Colonic mucosa (tissue), 4 donors: ENCODE data around the gene SLC2A5. TPM values are rescaled to one million over a fixed set of nuclear protein-coding genes. Genes with fewer than 3 reads are reported as not detected.

ENCODE experiments used
- DNase-seq: peaks from one replicate; pipeline ENCODE4 v3.0.0-alpha.2; 2020
- H3K27ac ChIP-seq: fragments of 200-600 bp; one replicate; pipeline ENCODE4 v1.8.0; 2021
- H3K27me3 ChIP-seq: fragments of 200-600 bp; one replicate; pipeline ENCODE4 v1.8.0; 2021
- H3K36me3 ChIP-seq: fragments of 200-600 bp; one replicate; pipeline ENCODE4 v1.8.0; 2021
- H3K4me1 ChIP-seq: fragments of 200-600 bp; one replicate; pipeline ENCODE4 v1.8.0; 2021; ENCODE audit warnings: mild to moderate bottlenecking
- H3K4me3 ChIP-seq: fragments of 200-600 bp; one replicate; pipeline ENCODE4 v1.8.0; 2021
- H3K9ac ChIP-seq, 2 donors: one replicate each; pipeline ENCODE4 v1.7.0; 2013; ENCODE audit warnings: control low read depth in 2 of 2, low read depth in 2 of 2, low read length in 2 of 2
- H3K9me3 ChIP-seq: fragments of 200-600 bp; one replicate; pipeline ENCODE4 v1.8.0; 2021
- CTCF ChIP-seq: fragments of 200-600 bp; IDR thresholded peaks from one replicate; pipeline ENCODE4 v1.8.0; 2022; ENCODE audit warnings: antibody characterized with exemption, mild to moderate bottlenecking
- intact Hi-C: fragments of 100-400 bp; cut with DNase I; formaldehyde crosslinking; loops from one replicate; pipeline ENCODE4 v1.14.1; 2022
- total RNA-seq, 2 donors: library from RNA; stranded (reverse); fragmentation: NEBNext Ultra II Directional in 1 of 2; extraction: Animal tissue kit (Norgen Biotek cat#: 25700) in 1 of 2; gene quantifications; one replicate each; pipeline ENCODE4 v1.2.1, GENCODE V29; 2021
- donor health status: healthy.
- donor health status: DM: no; HTN: no; CAD: no.
- donor health status: DM: no; HTN: no; CAD: no.

Gene SLC2A5
- total RNA-seq, 2 donors from 2014 or later: 1.8 to 4.9 TPM

- no peaks in the 10 kb centered on the region for H3K36me3 ChIP-seq
- TF ChIP-seq CTCF: no peak
- no peak overlapping the region for H3K27ac ChIP-seq
- H3K9ac ChIP-seq: no peak overlapping the region
- H3K4me1 ChIP-seq: no peaks in the 10 kb centered on the region
- H3K27me3 ChIP-seq: no peaks in the 10 kb centered on the region
- no peak overlapping the region for H3K4me3 ChIP-seq
- intact Hi-C loops: no loop called here
- H3K9me3 ChIP-seq: no peaks in the 10 kb centered on the region
- DNase-seq: no peak
These were observed 5.6 kb upstream of the SLC2A5 start for GRCh38 chr1:9075022-9075421.

GRCh38 chr1:9073143-9073542 lies 3.7 kb upstream of the SLC2A5 start:
- H3K36me3 ChIP-seq: no peaks in the 10 kb centered on the region
- no peak for TF ChIP-seq CTCF
- no peak for DNase-seq
- intact Hi-C loops: no loop called here
- H3K4me3 ChIP-seq: no peak overlapping the region
- no peak overlapping the region for H3K27ac ChIP-seq
- no peaks in the 10 kb centered on the region for H3K9me3 ChIP-seq
- H3K9ac ChIP-seq: no peak overlapping the region
- H3K4me1 ChIP-seq: peaks cover 10% of the 10 kb centered on the region
- H3K27me3 ChIP-seq: no peaks in the 10 kb centered on the region

GRCh38 chr1:9071554-9072235 lies 2.3 kb upstream of the SLC2A5 start:
- Histone ChIP-seq H3K9me3 (no peaks in the 10 kb centered on the region), H3K27ac (no peak overlapping the region), H3K36me3 (no peaks in the 10 kb centered on the region), H3K4me1 (peaks cover 10% of the 10 kb centered on the region), H3K4me3 (no peak overlapping the region), H3K9ac (no peak overlapping the region), H3K27me3 (no peaks in the 10 kb centered on the region)
- no peak for TF ChIP-seq CTCF
- no peak for DNase-seq
- intact Hi-C loops: no loop called here

GRCh38 chr1:9070486-9070885 lies 1.1 kb upstream of the SLC2A5 start:
- intact Hi-C loops: no loop called here
- no peak overlapping the region for H3K27ac ChIP-seq
- H3K9me3 ChIP-seq: no peaks in the 10 kb centered on the region

GRCh38 chr1:9068981-9069325 lies 482 bp downstream of the SLC2A5 start:
- no peaks in the 10 kb centered on the region for H3K27me3 ChIP-seq
- H3K9me3 ChIP-seq: no peaks in the 10 kb centered on the region
- H3K36me3 ChIP-seq: no peaks in the 10 kb centered on the region
- peak overlapping the region in 1 of 2 donors; percentile 70 for H3K9ac ChIP-seq
- peak overlapping the region; percentile 47 for H3K27ac ChIP-seq
- DNase-seq: no peak
- intact Hi-C loops: no loop called here
- no peak overlapping the region for H3K4me3 ChIP-seq
- no peak for TF ChIP-seq CTCF
- peaks cover 10% of the 10 kb centered on the region for H3K4me1 ChIP-seq

More at GRCh38 chr1:9070486-9070885, 1.1 kb upstream of the SLC2A5 start:
- Histone ChIP-seq H3K27me3 (no peaks in the 10 kb centered on the region), H3K36me3 (no peaks in the 10 kb centered on the region), H3K9ac (no peak overlapping the region), H3K4me3 (no peak overlapping the region), H3K4me1 (peaks cover 10% of the 10 kb centered on the region)
- DNase-seq: no peak
- TF ChIP-seq CTCF: no peak
